ENCODE results near the gene PROSER2. TPM values are rescaled to one million over a fixed set of nuclear protein-coding genes. Genes with fewer than 3 reads are reported as not detected.

The PROSER2 gene
- total RNA-seq, 3 donors from 2014 or later (not counting 1 experiment from before 2014, with no cell fraction given): 0.70 to 1.9 (median 1.1) TPM

DNA sequence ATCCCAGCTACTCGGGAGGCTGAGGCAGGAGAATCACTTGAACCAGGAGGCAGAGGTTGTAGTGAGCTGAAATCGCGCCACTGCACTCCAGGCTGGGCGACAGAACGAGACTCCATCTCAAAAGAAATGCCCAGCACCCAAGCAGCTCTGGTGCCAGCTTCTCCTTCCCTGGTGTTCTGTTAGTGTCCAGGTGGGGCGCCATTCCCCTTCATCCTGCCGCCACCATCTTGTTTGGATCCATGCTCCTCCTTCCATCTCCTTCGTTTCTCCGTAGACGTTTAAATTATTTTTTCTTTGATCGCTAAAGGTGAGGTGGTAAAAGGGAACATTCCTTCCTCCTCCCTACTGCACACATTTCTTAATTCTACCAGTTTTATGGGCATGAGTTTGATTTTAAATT, 30.3 kb downstream of the PROSER2 start:
- Mint-ChIP-seq H3K4me3 (no peak overlapping the region), H3K27me3 (ENCODE audit: low read depth in 2 of 2) (no peaks in the 10 kb centered on the region), H3K4me1 (no peaks in the 10 kb centered on the region), H3K27ac (no peak overlapping the region), H3K9me3 (no peaks in the 10 kb centered on the region), H3K36me3 (no peaks in the 10 kb centered on the region)
- DNase-seq (no peak), ATAC-seq (no peak)
- Histone ChIP-seq H3K27ac (ENCODE audit: low read length) (no peak overlapping the region), H3K4me3 (ENCODE audit: low read length) (no peak overlapping the region), H3K36me3 (ENCODE audit: control insufficient read depth, insufficient read depth, low read length) (no peaks in the 10 kb centered on the region), H3K9me3 (ENCODE audit: control insufficient read depth, insufficient read depth, low read length) (no peaks in the 10 kb centered on the region), H3K27me3 (ENCODE audit: control insufficient read depth, insufficient read depth, low read length) (no peaks in the 10 kb centered on the region), H3K4me1 (ENCODE audit: control insufficient read depth, insufficient read depth, low read length) (no peaks in the 10 kb centered on the region)
- 97% methylated on average over 7 of the region's 11 CpGs for WGBS (ENCODE audit: insufficient coverage)
- TF ChIP-seq, protein P1, sequence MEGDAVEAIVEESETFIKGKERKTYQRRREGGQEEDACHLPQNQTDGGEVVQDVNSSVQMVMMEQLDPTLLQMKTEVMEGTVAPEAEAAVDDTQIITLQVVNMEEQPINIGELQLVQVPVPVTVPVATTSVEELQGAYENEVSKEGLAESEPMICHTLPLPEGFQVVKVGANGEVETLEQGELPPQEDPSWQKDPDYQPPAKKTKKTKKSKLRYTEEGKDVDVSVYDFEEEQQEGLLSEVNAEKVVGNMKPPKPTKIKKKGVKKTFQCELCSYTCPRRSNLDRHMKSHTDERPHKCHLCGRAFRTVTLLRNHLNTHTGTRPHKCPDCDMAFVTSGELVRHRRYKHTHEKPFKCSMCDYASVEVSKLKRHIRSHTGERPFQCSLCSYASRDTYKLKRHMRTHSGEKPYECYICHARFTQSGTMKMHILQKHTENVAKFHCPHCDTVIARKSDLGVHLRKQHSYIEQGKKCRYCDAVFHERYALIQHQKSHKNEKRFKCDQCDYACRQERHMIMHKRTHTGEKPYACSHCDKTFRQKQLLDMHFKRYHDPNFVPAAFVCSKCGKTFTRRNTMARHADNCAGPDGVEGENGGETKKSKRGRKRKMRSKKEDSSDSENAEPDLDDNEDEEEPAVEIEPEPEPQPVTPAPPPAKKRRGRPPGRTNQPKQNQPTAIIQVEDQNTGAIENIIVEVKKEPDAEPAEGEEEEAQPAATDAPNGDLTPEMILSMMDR (IDR thresholded peaks at IDR 0.05): no peak
- intact Hi-C loops (cut with micrococcal nuclease): no loop called here

DNA sequence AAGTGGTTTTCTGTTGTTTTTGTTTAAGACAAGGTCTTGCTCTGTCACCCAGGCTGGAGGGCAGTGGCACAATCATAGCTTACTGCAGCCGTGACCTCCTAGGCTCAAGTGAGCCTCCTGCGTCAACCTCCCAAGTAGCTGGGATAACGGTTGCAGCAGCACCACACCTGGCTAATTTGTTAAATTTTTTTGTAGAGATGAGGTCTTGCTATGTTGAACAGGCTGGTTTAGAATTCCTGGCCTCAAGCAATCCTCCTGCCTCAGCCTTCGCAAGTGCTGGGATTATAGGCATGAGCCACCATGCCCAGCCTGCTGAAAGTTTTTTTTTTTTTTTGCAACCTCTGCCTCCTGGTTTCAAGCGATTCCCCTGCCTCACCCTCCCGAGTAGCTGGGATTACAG, 31.1 kb downstream of the PROSER2 start:
- DNase-seq (no peak), ATAC-seq (no peak)
- no peak overlapping the region for H3K4me3 Mint-ChIP-seq
- H3K4me3 ChIP-seq (ENCODE audit: low read length): no peak overlapping the region
- no peaks in the 10 kb centered on the region for H3K9me3 ChIP-seq (ENCODE audit: control insufficient read depth, insufficient read depth, low read length)
- no peaks in the 10 kb centered on the region for H3K9me3 Mint-ChIP-seq
- intact Hi-C loops (cut with micrococcal nuclease): no loop called here
- H3K36me3 Mint-ChIP-seq: no peaks in the 10 kb centered on the region
- no peaks in the 10 kb centered on the region for H3K4me1 ChIP-seq (ENCODE audit: control insufficient read depth, insufficient read depth, low read length)
- no peaks in the 10 kb centered on the region for H3K4me1 Mint-ChIP-seq
- no peak overlapping the region for H3K27ac ChIP-seq (ENCODE audit: low read length)
- no peaks in the 10 kb centered on the region for H3K36me3 ChIP-seq (ENCODE audit: control insufficient read depth, insufficient read depth, low read length)
- 95% methylated on average over 6 of the region's 6 CpGs for WGBS (ENCODE audit: insufficient coverage)
- no peaks in the 10 kb centered on the region for H3K27me3 ChIP-seq (ENCODE audit: control insufficient read depth, insufficient read depth, low read length)
- TF ChIP-seq, protein P1 (IDR thresholded peaks at IDR 0.05): no peak
- no peaks in the 10 kb centered on the region for H3K27me3 Mint-ChIP-seq (ENCODE audit: low read depth in 2 of 2)
- H3K27ac Mint-ChIP-seq: no peak overlapping the region

DNA sequence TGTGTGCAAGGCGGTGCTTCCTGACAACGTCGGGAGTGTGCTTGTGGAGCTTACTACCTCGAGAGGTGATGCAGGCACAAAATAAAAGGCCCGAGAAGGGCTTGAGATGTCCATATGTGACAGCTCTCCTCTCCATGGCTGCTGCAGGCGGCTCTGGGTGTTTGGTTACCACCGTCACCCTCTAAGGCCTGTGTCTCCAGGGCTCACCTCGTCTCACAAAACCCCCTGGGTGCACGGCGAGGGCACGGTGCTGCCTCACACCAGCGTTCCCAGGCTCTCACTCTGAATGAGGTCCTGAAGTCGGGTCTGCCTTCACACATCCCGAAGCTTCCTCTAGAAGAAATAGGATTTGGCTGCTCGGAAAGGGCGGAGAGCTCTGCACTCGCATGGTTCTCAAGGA, 32.9 kb downstream of the PROSER2 start:
- intact Hi-C loops (cut with micrococcal nuclease): no loop called here
- ATAC-seq (no peak), DNase-seq (no peak)
- no peaks in the 10 kb centered on the region for H3K36me3 Mint-ChIP-seq
- H3K27me3 Mint-ChIP-seq (ENCODE audit: low read depth in 2 of 2): peaks cover 0 to 3% of the 10 kb centered on the region in 2 donors
- Histone ChIP-seq H3K4me3 (ENCODE audit: low read length) (no peak overlapping the region), H3K9me3 (ENCODE audit: control insufficient read depth, insufficient read depth, low read length) (no peaks in the 10 kb centered on the region), H3K4me1 (ENCODE audit: control insufficient read depth, insufficient read depth, low read length) (peaks cover under 1% of the 10 kb centered on the region), H3K27me3 (ENCODE audit: control insufficient read depth, insufficient read depth, low read length) (no peaks in the 10 kb centered on the region), H3K27ac (ENCODE audit: low read length) (no peak overlapping the region), H3K36me3 (ENCODE audit: control insufficient read depth, insufficient read depth, low read length) (no peaks in the 10 kb centered on the region)
- peaks cover 1 to 2% of the 10 kb centered on the region in 2 donors for H3K4me1 Mint-ChIP-seq
- TF ChIP-seq, protein P1 (IDR thresholded peaks at IDR 0.05): no peak
- H3K9me3 Mint-ChIP-seq: no peaks in the 10 kb centered on the region
- 85% methylated on average over 17 of the region's 17 CpGs for WGBS (ENCODE audit: insufficient coverage)
- no peak overlapping the region for H3K4me3 Mint-ChIP-seq
- H3K27ac Mint-ChIP-seq: no peak overlapping the region

DNA sequence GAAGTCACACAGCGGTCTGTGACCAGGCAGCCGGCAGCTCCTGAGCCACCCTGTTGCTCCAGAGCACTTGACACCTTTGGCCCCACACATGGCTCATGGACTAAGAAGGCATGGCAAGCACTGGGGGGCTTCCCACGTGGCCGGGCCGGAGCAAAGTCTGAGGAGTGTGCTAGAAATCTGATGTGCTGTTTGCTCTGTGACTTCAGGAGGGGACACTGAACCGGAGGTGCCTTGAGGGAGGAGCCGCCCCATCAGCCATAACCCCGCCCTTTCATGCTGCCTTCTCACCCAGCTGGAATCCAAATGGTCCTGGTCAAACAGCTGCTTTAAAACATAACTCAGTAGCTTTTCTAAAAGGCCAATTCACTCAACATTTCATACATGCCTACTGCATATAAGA, 33.5 kb downstream of the PROSER2 start:
- Mint-ChIP-seq H3K4me1 (peaks cover 7 to 8% of the 10 kb centered on the region in 2 donors), H3K27ac (no peak overlapping the region), H3K9me3 (no peaks in the 10 kb centered on the region), H3K36me3 (no peaks in the 10 kb centered on the region), H3K4me3 (no peak overlapping the region), H3K27me3 (ENCODE audit: low read depth in 2 of 2) (peaks cover 0 to 3% of the 10 kb centered on the region in 2 donors)
- Histone ChIP-seq H3K27me3 (ENCODE audit: control insufficient read depth, insufficient read depth, low read length) (no peaks in the 10 kb centered on the region), H3K4me1 (ENCODE audit: control insufficient read depth, insufficient read depth, low read length) (peaks cover 7% of the 10 kb centered on the region), H3K9me3 (ENCODE audit: control insufficient read depth, insufficient read depth, low read length) (no peaks in the 10 kb centered on the region), H3K27ac (ENCODE audit: low read length) (no peak overlapping the region), H3K4me3 (ENCODE audit: low read length) (no peak overlapping the region), H3K36me3 (ENCODE audit: control insufficient read depth, insufficient read depth, low read length) (no peaks in the 10 kb centered on the region)
- no peak for ATAC-seq
- 98% methylated on average over 7 of the region's 8 CpGs for WGBS (ENCODE audit: insufficient coverage)
- no peak for DNase-seq
- TF ChIP-seq, protein P1 (IDR thresholded peaks at IDR 0.05): no peak
- intact Hi-C loops (cut with micrococcal nuclease): no loop called here
